Endothelial cell of umbilical vein (primary cell): ENCODE measurements around the gene TNPO3.

ENCODE experiments used
- CTCF ChIP-seq, 2 donors: IDR thresholded peaks; 1 replicate in 1 of 2; 2 replicates in 1 of 2; pipeline ENCODE4 v1.5.1; 2011; ENCODE audit warnings: low read length in 2 of 2, mild to moderate bottlenecking in 2 of 2, moderate library complexity in 2 of 2, control low read depth in 1 of 2, inconsistent platforms in 1 of 2, low read depth in 1 of 2; ENCODE audit not compliant: insufficient read depth in 1 of 2; ENCODE audit errors: extremely low read depth in 1 of 2
- MYC ChIP-seq: IDR thresholded peaks from one replicate; pipeline ENCODE4 v1.6.1; 2011; ENCODE audit warnings: mild to moderate bottlenecking, low read depth, low read length
- POLR2A ChIP-seq: IDR thresholded peaks from 2 replicates; pipeline ENCODE4 v1.6.1; 2012; ENCODE audit warnings: low read depth, mild to moderate bottlenecking, control low read depth, low read length

- TF ChIP-seq CTCF (IDR thresholded peaks at IDR 0.05; ENCODE audit: extremely low read depth in 1 of 2, insufficient read depth in 1 of 2, low read depth in 1 of 2, low read length in 2 of 2) (no peak), POLR2A (no peak), MYC (no peak)
Measured at GRCh38 chr7:129093867-129094456, 39.1 kb upstream of the TNPO3 start.
